ENCODE results near the gene SLC8A1. TPM values are rescaled to one million over a fixed set of nuclear protein-coding genes. Genes with fewer than 3 reads are reported as not detected.

The SLC8A1 gene
- total RNA-seq, 1 donor from 2014 or later, result 34.8 TPM

DNA sequence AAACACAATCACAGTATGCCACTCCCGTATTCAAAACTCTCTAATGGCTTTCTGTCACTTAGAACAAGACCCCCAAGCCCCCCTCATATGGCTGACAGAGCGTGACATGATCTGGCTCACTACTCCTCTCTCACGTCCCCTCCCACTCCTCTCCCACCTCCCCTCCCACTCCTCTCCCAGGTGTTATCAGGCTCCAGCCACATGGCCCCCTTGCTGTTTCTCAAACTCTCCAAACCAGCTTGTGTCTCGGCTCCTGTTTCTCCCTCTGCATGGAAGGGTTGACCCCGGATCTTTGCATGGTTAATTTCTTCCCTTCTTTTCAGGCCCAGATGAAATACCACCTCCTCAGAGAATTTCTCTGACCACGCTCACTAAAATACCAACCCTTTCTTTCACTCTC, 180.8 kb downstream of the SLC8A1 start:
- Histone ChIP-seq H3K36me3 (ENCODE audit: insufficient read depth, low read length) (no peaks in the 10 kb centered on the region), H3K9me3 (ENCODE audit: insufficient read depth, low read depth, low read length) (no peaks in the 10 kb centered on the region), H3K79me2 (ENCODE audit: insufficient read depth, low read length) (no peaks in the 10 kb centered on the region), H3K27me3 (ENCODE audit: insufficient read depth, low read length) (no peaks in the 10 kb centered on the region), H3K27ac (ENCODE audit: low read depth, low read length) (no peak overlapping the region), H3K9ac (ENCODE audit: low read length) (no peak overlapping the region), H2AFZ (ENCODE audit: low read depth, low read length) (no peak overlapping the region), H3K4me3 (ENCODE audit: insufficient read depth, low read depth, low read length) (no peak overlapping the region), H4K20me1 (ENCODE audit: insufficient read depth, low read length) (no peaks in the 10 kb centered on the region), H3K4me2 (ENCODE audit: low read length) (no peak overlapping the region), H3K4me1 (ENCODE audit: insufficient read depth, low read length) (no peaks in the 10 kb centered on the region)
- Mint-ChIP-seq H3K36me3 (ENCODE audit: low read depth, unreplicated experiment) (no peaks in the 10 kb centered on the region), H3K4me1 (ENCODE audit: low read depth, unreplicated experiment) (peaks cover 25% of the 10 kb centered on the region), H3K9me3 (ENCODE audit: unreplicated experiment) (no peaks in the 10 kb centered on the region), H3K27ac (ENCODE audit: unreplicated experiment) (no peak overlapping the region), H3K4me3 (ENCODE audit: unreplicated experiment) (no peak overlapping the region), H3K27me3 (ENCODE audit: low read depth, unreplicated experiment) (no peaks in the 10 kb centered on the region)
- DNase-seq (ENCODE audit: low read depth) (no peak), FAIRE-seq (no peak)
- TF ChIP-seq, protein P1, sequence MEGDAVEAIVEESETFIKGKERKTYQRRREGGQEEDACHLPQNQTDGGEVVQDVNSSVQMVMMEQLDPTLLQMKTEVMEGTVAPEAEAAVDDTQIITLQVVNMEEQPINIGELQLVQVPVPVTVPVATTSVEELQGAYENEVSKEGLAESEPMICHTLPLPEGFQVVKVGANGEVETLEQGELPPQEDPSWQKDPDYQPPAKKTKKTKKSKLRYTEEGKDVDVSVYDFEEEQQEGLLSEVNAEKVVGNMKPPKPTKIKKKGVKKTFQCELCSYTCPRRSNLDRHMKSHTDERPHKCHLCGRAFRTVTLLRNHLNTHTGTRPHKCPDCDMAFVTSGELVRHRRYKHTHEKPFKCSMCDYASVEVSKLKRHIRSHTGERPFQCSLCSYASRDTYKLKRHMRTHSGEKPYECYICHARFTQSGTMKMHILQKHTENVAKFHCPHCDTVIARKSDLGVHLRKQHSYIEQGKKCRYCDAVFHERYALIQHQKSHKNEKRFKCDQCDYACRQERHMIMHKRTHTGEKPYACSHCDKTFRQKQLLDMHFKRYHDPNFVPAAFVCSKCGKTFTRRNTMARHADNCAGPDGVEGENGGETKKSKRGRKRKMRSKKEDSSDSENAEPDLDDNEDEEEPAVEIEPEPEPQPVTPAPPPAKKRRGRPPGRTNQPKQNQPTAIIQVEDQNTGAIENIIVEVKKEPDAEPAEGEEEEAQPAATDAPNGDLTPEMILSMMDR (IDR thresholded peaks at IDR 0.05; ENCODE audit: insufficient read depth, low read depth, low read length), result no peak
- no peak for TF ChIP-seq EZH2 (IDR thresholded peaks at IDR 0.05; ENCODE audit: insufficient read depth, low read length)

DNA sequence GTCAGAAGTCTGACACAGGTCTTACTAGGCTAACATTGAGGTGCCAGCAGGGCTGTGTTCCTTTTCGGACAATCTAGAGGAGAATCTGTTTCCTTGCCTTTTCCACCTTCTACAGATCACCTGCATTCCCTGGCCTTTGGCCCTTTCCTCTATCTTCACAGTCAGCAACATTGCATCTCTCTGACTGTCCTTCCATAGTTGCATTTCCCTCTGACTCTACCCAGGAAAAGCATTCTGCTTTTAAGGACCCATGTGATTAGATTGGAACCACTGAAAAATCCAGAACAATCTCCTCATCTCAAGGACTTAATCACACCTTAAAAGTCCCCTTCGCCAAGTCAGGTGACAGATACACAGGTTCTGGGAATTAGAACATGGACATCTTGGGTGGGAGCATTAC, 181.5 kb downstream of the SLC8A1 start:
- Mint-ChIP-seq H3K36me3 (ENCODE audit: low read depth, unreplicated experiment) (no peaks in the 10 kb centered on the region), H3K27ac (ENCODE audit: unreplicated experiment) (no peak overlapping the region), H3K27me3 (ENCODE audit: low read depth, unreplicated experiment) (no peaks in the 10 kb centered on the region), H3K9me3 (ENCODE audit: unreplicated experiment) (no peaks in the 10 kb centered on the region), H3K4me1 (ENCODE audit: low read depth, unreplicated experiment) (peaks cover 22% of the 10 kb centered on the region), H3K4me3 (ENCODE audit: unreplicated experiment) (no peak overlapping the region)
- no peak for FAIRE-seq
- Histone ChIP-seq H3K4me2 (ENCODE audit: low read length) (no peak overlapping the region), H3K9ac (ENCODE audit: low read length) (no peak overlapping the region), H2AFZ (ENCODE audit: low read depth, low read length) (no peak overlapping the region), H3K4me1 (ENCODE audit: insufficient read depth, low read length) (no peaks in the 10 kb centered on the region), H3K9me3 (ENCODE audit: insufficient read depth, low read depth, low read length) (no peaks in the 10 kb centered on the region), H3K79me2 (ENCODE audit: insufficient read depth, low read length) (no peaks in the 10 kb centered on the region), H3K27ac (ENCODE audit: low read depth, low read length) (no peak overlapping the region), H4K20me1 (ENCODE audit: insufficient read depth, low read length) (no peaks in the 10 kb centered on the region), H3K27me3 (ENCODE audit: insufficient read depth, low read length) (no peaks in the 10 kb centered on the region), H3K36me3 (ENCODE audit: insufficient read depth, low read length) (no peaks in the 10 kb centered on the region), H3K4me3 (ENCODE audit: insufficient read depth, low read depth, low read length) (no peak overlapping the region)
- no peak for DNase-seq (ENCODE audit: low read depth)
- no peak for TF ChIP-seq EZH2 (IDR thresholded peaks at IDR 0.05; ENCODE audit: insufficient read depth, low read length)
- TF ChIP-seq, protein P1 (IDR thresholded peaks at IDR 0.05; ENCODE audit: insufficient read depth, low read depth, low read length), result no peak

DNA sequence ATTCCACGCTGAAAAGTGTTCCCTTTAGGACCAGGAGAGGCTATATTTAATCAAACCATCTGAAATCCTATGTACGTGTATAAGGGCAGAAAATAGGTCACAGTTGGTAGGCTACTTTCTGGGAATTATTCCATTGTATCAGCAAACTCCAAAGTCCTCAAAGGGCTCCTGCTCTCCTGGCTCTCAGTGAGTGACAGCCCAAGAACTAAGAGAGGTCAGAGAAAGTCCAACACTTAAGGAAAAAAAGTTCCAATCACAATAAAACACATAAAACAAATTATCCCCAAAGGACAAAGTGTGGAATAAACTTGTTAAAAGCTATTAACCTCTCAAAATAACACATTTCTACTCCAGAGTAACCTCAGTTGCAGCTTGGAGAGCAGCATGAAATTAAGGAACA, 183.3 kb downstream of the SLC8A1 start:
- Histone ChIP-seq H3K4me2 (ENCODE audit: low read length) (no peak overlapping the region), H3K4me3 (ENCODE audit: insufficient read depth, low read depth, low read length) (no peak overlapping the region), H3K27me3 (ENCODE audit: insufficient read depth, low read length) (no peaks in the 10 kb centered on the region), H3K79me2 (ENCODE audit: insufficient read depth, low read length) (no peaks in the 10 kb centered on the region), H2AFZ (ENCODE audit: low read depth, low read length) (no peak overlapping the region), H3K27ac (ENCODE audit: low read depth, low read length) (no peak overlapping the region), H3K4me1 (ENCODE audit: insufficient read depth, low read length) (no peaks in the 10 kb centered on the region), H3K9me3 (ENCODE audit: insufficient read depth, low read depth, low read length) (no peaks in the 10 kb centered on the region), H3K9ac (ENCODE audit: low read length) (no peak overlapping the region), H3K36me3 (ENCODE audit: insufficient read depth, low read length) (no peaks in the 10 kb centered on the region), H4K20me1 (ENCODE audit: insufficient read depth, low read length) (no peaks in the 10 kb centered on the region)
- peaks cover 1% of the 10 kb centered on the region for H3K36me3 Mint-ChIP-seq (ENCODE audit: low read depth, unreplicated experiment)
- H3K9me3 Mint-ChIP-seq (ENCODE audit: unreplicated experiment), result peaks cover 2% of the 10 kb centered on the region
- H3K4me1 Mint-ChIP-seq (ENCODE audit: low read depth, unreplicated experiment), result peaks cover 19% of the 10 kb centered on the region
- H3K27me3 Mint-ChIP-seq (ENCODE audit: low read depth, unreplicated experiment), result no peaks in the 10 kb centered on the region
- DNase-seq (ENCODE audit: low read depth), result no peak
- no peak overlapping the region for H3K27ac Mint-ChIP-seq (ENCODE audit: unreplicated experiment)
- FAIRE-seq, result no peak
- TF ChIP-seq EZH2 (IDR thresholded peaks at IDR 0.05; ENCODE audit: insufficient read depth, low read length), result no peak
- TF ChIP-seq, protein P1 (IDR thresholded peaks at IDR 0.05; ENCODE audit: insufficient read depth, low read depth, low read length), result no peak
- H3K4me3 Mint-ChIP-seq (ENCODE audit: unreplicated experiment), result no peak overlapping the region

Measured in astrocyte (in vitro differentiated cells and primary cell).